Epithelial cell of proximal tubule (primary cell): Measurements from ENCODE around the gene PRPH. TPM values are rescaled to one million over a fixed set of nuclear protein-coding genes. Genes with fewer than 3 reads are reported as not detected.

ENCODE experiments used
- DNase-seq: peaks from one replicate; pipeline ENCODE4 v3.0.0-alpha.2; 2011; ENCODE audit warnings: low read depth
- H3K4me3 ChIP-seq: 2 replicates; pipeline ENCODE4 v1.5.1; 2011; ENCODE audit warnings: low read depth, mild to moderate bottlenecking, low read length
- CTCF ChIP-seq: conservative IDR thresholded peaks from 2 replicates; pipeline ENCODE4 v1.5.1; 2012; ENCODE audit warnings: low read depth, mild to moderate bottlenecking, low read length
- total RNA-seq: library from RNA; depleted of rRNA; stranded (reverse); fragments of >200 nt; gene quantifications from 2 replicates; pipeline ENCODE4 v1.2.3, GENCODE V29; 2015

The PRPH gene
- total RNA-seq, 1 donor from 2014 or later = not detected

- peak within 1 kb of the TSS; percentile 55 for H3K4me3 ChIP-seq
- DNase-seq = no peak
- TF ChIP-seq CTCF = no peak
Measured at GRCh38 chr12:49346659-49347310, 51.8 kb downstream of the PRPH start, which contains the start of gene DNAJC22. Gene DNAJC22, plus strand, starts transcription at chr12:49346888. Its CDS starts 1,985 bp downstream, at chr12:49348873.

- peak; percentile 88 for TF ChIP-seq CTCF
- no peak for DNase-seq
- peak overlapping the region; percentile 55 for H3K4me3 ChIP-seq
Measured at GRCh38 chr12:49347311-49348193, 52.6 kb downstream of the PRPH start.

Other genes starting within 250 kb of the PRPH start
- gene KMT2D, start 234.4 kb upstream of the PRPH start, total RNA-seq = 16.6 and 17.2 TPM in 2 replicates
- gene RHEBL1, start 225.2 kb upstream of the PRPH start, total RNA-seq = 1.6 and 2.3 TPM in 2 replicates
- gene DHH, start 200.3 kb upstream of the PRPH start, total RNA-seq = 0.14 and 0.52 TPM in 2 replicates
- 21.8 and 37.8 TPM in 2 replicates for gene LMBR1L, start 184.3 kb upstream of the PRPH start, total RNA-seq
- gene TUBA1B, start 163.8 kb upstream of the PRPH start, total RNA-seq = 2,565 and 4,770 TPM in 2 replicates
- gene TUBA1A, start 106.1 kb upstream of the PRPH start, total RNA-seq = 929 and 1,025 TPM in 2 replicates
- gene TUBA1C, start 30.1 kb upstream of the PRPH start, total RNA-seq = 1,483 and 2,573 TPM in 2 replicates
- 31.7 and 45.4 TPM in 2 replicates for gene TROAP, start 28.1 kb downstream of the PRPH start, total RNA-seq
- not detected in 2 replicates for gene C1QL4, start 42.0 kb downstream of the PRPH start, total RNA-seq
- 0.40 and 1.0 TPM in 2 replicates for gene DNAJC22, start 51.7 kb downstream of the PRPH start, total RNA-seq
- gene SPATS2, start 72.3 kb downstream of the PRPH start, total RNA-seq = 14.9 and 29.9 TPM in 2 replicates
- gene KCNH3, start 243.9 kb downstream of the PRPH start, total RNA-seq = 0.07 and 0.12 TPM in 2 replicates